Mucosa of rectum (tissue), 2 donors: ENCODE measurements around the gene CCL3.
"Not testable (repeated sequence)": the region's sequence is repeated elsewhere in the genome, so short reads cannot be mapped to it uniquely, and the experiment has no call there.

Experiments
- H3K27ac ChIP-seq, 2 donors: one replicate each; pipeline ENCODE4 v1.7.0; 2013; ENCODE audit warnings: inconsistent platforms in 2 of 2, low read depth in 2 of 2, low read length in 2 of 2
- H3K27me3 ChIP-seq, 2 donors: one replicate each; pipeline ENCODE4 v1.7.0; 2013; ENCODE audit warnings: low read length in 2 of 2; ENCODE audit not compliant: control insufficient read depth in 2 of 2, insufficient read depth in 2 of 2
- H3K36me3 ChIP-seq, 2 donors: one replicate each; pipeline ENCODE4 v1.7.0; 2013; ENCODE audit warnings: low read length in 2 of 2; ENCODE audit not compliant: control insufficient read depth in 2 of 2, insufficient read depth in 2 of 2
- H3K4me1 ChIP-seq, 2 donors: one replicate each; pipeline ENCODE4 v1.7.0; 2013; ENCODE audit warnings: low read length in 2 of 2, mild to moderate bottlenecking in 1 of 2; ENCODE audit not compliant: control insufficient read depth in 2 of 2, insufficient read depth in 2 of 2
- H3K4me3 ChIP-seq, 2 donors: one replicate each; pipeline ENCODE4 v1.7.0; 2013; ENCODE audit warnings: low read length in 2 of 2
- H3K9ac ChIP-seq, 2 donors: one replicate each; pipeline ENCODE4 v1.7.0; 2013; ENCODE audit warnings: low read length in 2 of 2, low read depth in 1 of 2, mild to moderate bottlenecking in 1 of 2
- H3K9me3 ChIP-seq, 2 donors: one replicate each; pipeline ENCODE4 v1.7.0; 2013; ENCODE audit warnings: low read length in 2 of 2; ENCODE audit not compliant: control insufficient read depth in 2 of 2
- donor health status: healthy.
- donor health status: Normal muscosa, but diverticular disease.

Gene CCL3

GRCh38 chr17:36115649-36115977 is 25.7 kb upstream of the CCL3 start:
- H3K27me3 ChIP-seq, H3K27ac ChIP-seq, H3K9ac ChIP-seq, H3K9me3 ChIP-seq, H3K4me1 ChIP-seq, H3K36me3 ChIP-seq, H3K4me3 ChIP-seq: not testable (repeated sequence)

DNA sequence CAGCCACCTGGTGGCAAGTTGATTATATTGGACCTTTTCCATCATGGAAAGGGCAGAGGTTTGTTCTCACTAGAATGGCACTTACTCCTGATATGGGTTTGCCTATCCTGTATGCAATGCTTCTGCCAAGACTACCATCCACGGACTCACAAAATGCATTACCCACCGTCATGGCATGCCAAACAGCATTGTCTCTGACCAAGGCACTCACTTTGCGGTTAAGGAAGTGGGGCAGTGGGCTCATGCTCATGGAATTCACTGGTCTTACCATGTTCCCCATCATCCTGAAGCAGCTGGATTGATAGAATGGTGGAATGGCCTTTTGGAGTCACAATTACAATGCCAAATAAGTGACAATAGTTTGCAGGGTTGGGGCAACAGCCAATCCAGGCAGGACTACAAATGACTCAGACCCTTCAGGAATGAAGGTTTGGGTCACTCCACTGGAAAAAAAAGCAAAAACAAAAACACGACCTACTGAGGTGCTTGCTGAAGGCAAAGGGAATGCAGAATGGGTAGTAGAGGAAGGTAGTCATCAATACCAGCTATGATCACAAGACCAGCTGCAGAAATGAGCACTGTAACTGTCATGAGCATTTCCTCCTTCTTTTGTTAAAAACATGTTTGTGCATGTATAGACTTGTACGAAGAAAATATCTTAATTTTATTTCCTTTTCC is 25.2 kb upstream of the CCL3 start:
- not testable (repeated sequence) for H3K27me3 ChIP-seq, H3K9me3 ChIP-seq, H3K9ac ChIP-seq, H3K4me1 ChIP-seq, H3K4me3 ChIP-seq, H3K27ac ChIP-seq, H3K36me3 ChIP-seq

DNA sequence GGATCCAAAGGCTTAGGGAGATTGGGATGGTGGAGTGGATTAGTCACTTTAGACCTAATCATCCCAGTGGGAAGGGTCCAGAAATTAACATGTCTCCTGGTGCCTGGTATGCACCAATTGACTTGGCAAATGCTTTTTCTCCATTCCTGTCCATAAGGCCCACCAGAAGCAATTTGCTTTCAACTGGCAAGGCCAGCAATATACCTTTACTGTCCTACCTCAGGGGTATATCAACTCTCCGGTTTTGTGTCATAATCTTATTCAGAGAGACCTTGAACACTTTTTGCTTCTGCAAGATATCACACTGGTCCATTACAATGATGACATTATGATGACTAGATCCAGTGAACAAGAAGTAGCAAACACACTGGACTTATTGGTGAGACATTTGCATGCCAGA is 23.2 kb upstream of the CCL3 start:
- H3K4me1 ChIP-seq, H3K27me3 ChIP-seq, H3K4me3 ChIP-seq: not testable (repeated sequence)

GRCh38 chr17:36112572-36112971 is 22.6 kb upstream of the CCL3 start:
- no peaks in the 10 kb centered on the region for H3K9me3 ChIP-seq
- H3K27me3 ChIP-seq, result no peaks in the 10 kb centered on the region
- H3K4me3 ChIP-seq, result no peak overlapping the region
- H3K4me1 ChIP-seq, result peaks cover 0 to under 1% of the 10 kb centered on the region in 2 donors
- no peak overlapping the region for H3K9ac ChIP-seq
- no peak overlapping the region for H3K27ac ChIP-seq
- no peaks in the 10 kb centered on the region for H3K36me3 ChIP-seq

More for the DNA sequence above, 23.2 kb upstream of the CCL3 start:
- H3K27ac ChIP-seq, H3K36me3 ChIP-seq, H3K9me3 ChIP-seq, H3K9ac ChIP-seq: not testable (repeated sequence)

- H3K36me3 ChIP-seq, result no peaks in the 10 kb centered on the region
- no peaks in the 10 kb centered on the region for H3K4me1 ChIP-seq
- H3K9ac ChIP-seq, result no peak overlapping the region
- H3K9me3 ChIP-seq, result no peaks in the 10 kb centered on the region
- no peak overlapping the region for H3K27ac ChIP-seq
- no peak overlapping the region for H3K4me3 ChIP-seq
- H3K27me3 ChIP-seq, result no peaks in the 10 kb centered on the region
These were observed 21.1 kb upstream of the CCL3 start for GRCh38 chr17:36111068-36111490.

GRCh38 chr17:36108265-36108664 is 18.3 kb upstream of the CCL3 start:
- not testable (repeated sequence) for H3K27me3 ChIP-seq, H3K9ac ChIP-seq, H3K4me3 ChIP-seq, H3K36me3 ChIP-seq, H3K9me3 ChIP-seq, H3K4me1 ChIP-seq, H3K27ac ChIP-seq

DNA sequence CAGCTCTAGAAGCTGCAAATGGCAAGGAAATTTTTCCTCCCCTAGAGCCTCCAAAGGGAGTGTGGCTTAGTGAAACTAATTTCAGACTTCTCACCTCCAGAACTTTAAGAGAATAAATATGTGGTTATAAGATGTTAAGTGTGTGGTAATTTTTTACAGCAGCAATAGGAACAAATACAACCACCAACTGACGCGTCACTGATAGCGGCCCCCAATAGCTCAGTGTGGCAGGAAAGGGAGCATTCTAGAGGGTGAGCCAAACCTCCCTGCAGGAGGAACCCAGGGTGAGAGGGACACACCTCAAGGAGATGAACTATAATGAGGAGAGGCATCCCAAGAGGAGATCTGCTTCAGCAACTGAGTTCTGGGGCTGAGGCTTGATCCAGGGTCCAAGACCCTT is 17.7 kb upstream of the CCL3 start:
- Histone ChIP-seq H3K9me3 (no peaks in the 10 kb centered on the region), H3K4me1 (no peaks in the 10 kb centered on the region), H3K9ac (no peak overlapping the region), H3K4me3 (no peak overlapping the region), H3K27me3 (no peaks in the 10 kb centered on the region), H3K27ac (no peak overlapping the region), H3K36me3 (no peaks in the 10 kb centered on the region)

DNA sequence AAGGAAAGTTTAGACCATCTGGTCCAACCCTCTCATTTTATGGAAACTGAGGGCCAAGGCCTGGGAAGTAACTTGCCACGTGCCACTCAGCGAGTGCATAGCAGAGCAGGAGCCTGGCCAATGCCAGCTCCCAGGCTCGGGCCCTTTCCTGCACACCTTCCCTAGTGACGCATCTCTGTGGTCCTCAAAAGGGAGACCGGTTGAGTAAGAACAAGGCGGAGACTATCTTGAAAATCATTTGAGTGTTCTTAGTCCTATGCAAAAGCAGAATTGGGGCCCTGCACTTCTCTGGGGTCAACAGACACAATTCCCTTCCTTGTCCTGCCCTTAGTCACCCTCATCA is 16.5 kb upstream of the CCL3 start:
- H3K36me3 ChIP-seq, result no peaks in the 10 kb centered on the region
- no peak overlapping the region for H3K27ac ChIP-seq
- H3K27me3 ChIP-seq, result no peaks in the 10 kb centered on the region
- no peak overlapping the region for H3K4me3 ChIP-seq
- no peak overlapping the region for H3K9ac ChIP-seq
- no peaks in the 10 kb centered on the region for H3K9me3 ChIP-seq
- no peaks in the 10 kb centered on the region for H3K4me1 ChIP-seq

DNA sequence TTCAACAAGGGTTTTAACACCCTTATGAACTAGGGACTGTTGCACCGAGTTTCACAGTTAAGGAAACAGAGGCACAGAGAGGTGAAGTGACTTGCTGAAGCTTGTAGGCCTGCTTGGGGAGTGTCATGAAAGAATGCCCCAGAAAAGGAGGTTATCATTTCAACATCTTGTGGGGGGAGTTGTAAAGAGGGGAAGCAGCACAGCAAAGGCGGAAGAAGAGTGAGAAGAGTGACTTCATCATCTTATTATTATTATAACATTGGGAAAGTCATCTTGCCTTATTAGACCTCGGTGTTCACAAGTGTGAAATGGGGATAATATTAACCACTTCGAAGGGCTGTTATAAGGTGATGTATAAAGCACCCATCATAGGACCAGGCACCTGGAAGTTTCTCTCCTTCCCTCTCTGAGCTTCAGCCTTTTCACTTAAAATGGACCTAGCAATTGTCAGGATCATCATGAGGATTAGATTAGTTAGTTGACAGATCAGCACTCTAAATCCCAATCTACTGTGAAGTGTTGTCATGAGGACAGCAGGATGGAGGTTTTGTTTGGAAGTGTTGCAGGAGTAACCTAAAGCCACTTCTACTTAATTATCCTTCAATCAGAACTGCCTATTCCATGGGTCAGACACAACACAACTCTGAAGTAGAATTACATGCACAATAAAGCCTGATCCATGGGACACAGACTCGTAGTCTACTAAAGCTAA is 16.0 kb upstream of the CCL3 start:
- Histone ChIP-seq H3K9me3 (no peaks in the 10 kb centered on the region), H3K4me3 (no peak overlapping the region), H3K27me3 (no peaks in the 10 kb centered on the region), H3K9ac (no peak overlapping the region), H3K27ac (no peak overlapping the region), H3K4me1 (no peaks in the 10 kb centered on the region), H3K36me3 (no peaks in the 10 kb centered on the region)

GRCh38 chr17:36104701-36105181 is 14.8 kb upstream of the CCL3 start:
- Histone ChIP-seq H3K27ac (no peak overlapping the region), H3K9ac (no peak overlapping the region), H3K9me3 (no peaks in the 10 kb centered on the region), H3K27me3 (no peaks in the 10 kb centered on the region), H3K4me1 (no peaks in the 10 kb centered on the region), H3K36me3 (no peaks in the 10 kb centered on the region), H3K4me3 (no peak overlapping the region)
